Measurements from ENCODE around the gene ASS1. TPM values are rescaled to one million over a fixed set of nuclear protein-coding genes. Genes with fewer than 3 reads are reported as not detected.

Gene ASS1
- total and polyA plus RNA-seq, 4 experiments from 2014 or later = not detected

DNA sequence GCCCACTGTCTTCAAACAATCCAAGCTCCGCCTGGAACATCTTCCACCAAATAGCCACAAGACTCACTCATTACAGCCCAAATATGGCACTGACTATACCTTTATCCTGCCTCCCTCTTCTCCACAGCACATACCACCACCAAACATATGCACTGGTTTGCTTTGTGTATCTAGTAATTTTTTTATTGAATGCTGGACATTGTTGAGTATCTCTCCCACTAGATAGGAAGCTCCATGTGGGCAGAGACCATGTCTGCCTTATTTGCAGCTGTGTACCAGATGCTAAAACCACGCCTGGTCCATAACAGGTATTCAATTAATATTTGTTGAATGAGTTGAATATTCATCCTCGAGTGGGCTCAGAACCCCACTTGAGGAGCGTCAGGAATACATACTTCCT lies 67.4 kb downstream of the ASS1 start:
- Mint-ChIP-seq H3K36me3 (peaks cover 0 to 9% of the 10 kb centered on the region in 2 donors), H3K4me3 (no peak overlapping the region), H3K4me1 (no peaks in the 10 kb centered on the region), H3K27me3 (peaks cover 9 to 22% of the 10 kb centered on the region in 2 donors), H3K27ac (peak overlapping the region in 1 of 7 donors; percentile 76), H3K9me3 (peaks cover 0 to 14% (median 10%) of the 10 kb centered on the region in 8 donors)
- CTCF ChIA-PET (ENCODE audit: partially characterized antibody) = no interaction called here
- POLR2A ChIA-PET (ENCODE audit: partially characterized antibody) = no interaction called here
- no peaks in the 10 kb centered on the region for H3K4me1 ChIP-seq (ENCODE audit: insufficient read depth, low read length)
- H3K4me3 ChIP-seq (ENCODE audit: low read length in 2 of 2) = no peak overlapping the region
- no peaks in the 10 kb centered on the region for H3K36me3 ChIP-seq (ENCODE audit: insufficient read depth, low read length)
- H3K27me3 ChIP-seq (ENCODE audit: insufficient read depth, low read length) = no peaks in the 10 kb centered on the region
- no peak for DNase-seq
- H3K27ac ChIP-seq (ENCODE audit: low read depth, low read length) = no peak overlapping the region
- intact Hi-C loops (cut with micrococcal nuclease) = no loop called here
- peaks cover 0 to 4% of the 10 kb centered on the region in 2 donors for H3K9me3 ChIP-seq (ENCODE audit: control insufficient read depth in 1 of 2, low read length in 2 of 2)

- ChIA-PET CTCF (ENCODE audit: partially characterized antibody) (no interaction called here), POLR2A (ENCODE audit: partially characterized antibody) (no interaction called here)
- intact Hi-C loops (cut with micrococcal nuclease) = no loop called here
- H3K9me3 ChIP-seq (ENCODE audit: control insufficient read depth in 1 of 2, low read length in 2 of 2) = peaks cover 0 to 4% of the 10 kb centered on the region in 2 donors
- H3K36me3 ChIP-seq (ENCODE audit: insufficient read depth, low read length) = no peaks in the 10 kb centered on the region
- H3K36me3 Mint-ChIP-seq = peaks cover 0 to 9% of the 10 kb centered on the region in 2 donors
- H3K27ac Mint-ChIP-seq = no peak overlapping the region
- no peak overlapping the region for H3K27ac ChIP-seq (ENCODE audit: low read depth, low read length)
- H3K27me3 Mint-ChIP-seq = peaks cover 11 to 30% of the 10 kb centered on the region in 2 donors
- no peak for DNase-seq
- H3K4me1 ChIP-seq (ENCODE audit: insufficient read depth, low read length) = no peaks in the 10 kb centered on the region
- H3K4me3 ChIP-seq (ENCODE audit: low read length in 2 of 2) = no peak overlapping the region
- H3K4me3 Mint-ChIP-seq = no peak overlapping the region
- peaks cover 0 to 14% (median 10%) of the 10 kb centered on the region in 8 donors for H3K9me3 Mint-ChIP-seq
- no peaks in the 10 kb centered on the region for H3K4me1 Mint-ChIP-seq
- no peaks in the 10 kb centered on the region for H3K27me3 ChIP-seq (ENCODE audit: insufficient read depth, low read length)
Observed at GRCh38 chr9:130513078-130513477, 68.3 kb downstream of the ASS1 start.

DNA sequence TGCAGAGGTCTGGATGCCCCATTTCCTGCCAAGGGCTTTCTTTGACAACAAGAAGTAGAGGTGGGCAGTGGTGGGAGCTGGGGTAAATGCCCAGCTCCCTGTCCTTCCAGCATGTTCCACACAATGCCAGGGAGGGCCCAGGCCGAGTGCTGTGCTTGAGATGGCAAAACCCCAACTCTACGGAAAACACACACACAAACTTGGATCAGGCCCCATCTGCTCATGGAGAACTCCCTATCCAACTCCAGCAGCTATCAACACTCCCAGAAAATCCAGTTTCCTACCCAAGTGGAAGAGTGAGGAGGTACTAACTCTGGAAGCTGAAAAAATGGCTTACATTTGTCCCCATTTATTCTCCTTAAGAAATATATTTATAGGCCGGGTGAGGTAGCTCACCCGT lies 73.5 kb downstream of the ASS1 start:
- POLR2A ChIA-PET (ENCODE audit: partially characterized antibody) = no interaction called here
- intact Hi-C loops (cut with micrococcal nuclease) = no loop called here
- peaks cover 0 to 2% (median 0%) of the 10 kb centered on the region in 8 donors for H3K9me3 Mint-ChIP-seq
- no peak overlapping the region for H3K4me3 ChIP-seq (ENCODE audit: low read length in 2 of 2)
- no peaks in the 10 kb centered on the region for H3K27me3 ChIP-seq (ENCODE audit: insufficient read depth, low read length)
- H3K27me3 Mint-ChIP-seq = peaks cover 6 to 21% of the 10 kb centered on the region in 2 donors
- no peak for DNase-seq
- H3K9me3 ChIP-seq (ENCODE audit: control insufficient read depth in 1 of 2, low read length in 2 of 2) = no peaks in the 10 kb centered on the region
- H3K27ac ChIP-seq (ENCODE audit: low read depth, low read length) = no peak overlapping the region
- no peaks in the 10 kb centered on the region for H3K36me3 ChIP-seq (ENCODE audit: insufficient read depth, low read length)
- no peaks in the 10 kb centered on the region for H3K4me1 Mint-ChIP-seq
- no peak overlapping the region for H3K27ac Mint-ChIP-seq
- CTCF ChIA-PET (ENCODE audit: partially characterized antibody) = no interaction called here
- H3K4me3 Mint-ChIP-seq = no peak overlapping the region
- no peaks in the 10 kb centered on the region for H3K4me1 ChIP-seq (ENCODE audit: insufficient read depth, low read length)
- no peaks in the 10 kb centered on the region for H3K36me3 Mint-ChIP-seq

DNA sequence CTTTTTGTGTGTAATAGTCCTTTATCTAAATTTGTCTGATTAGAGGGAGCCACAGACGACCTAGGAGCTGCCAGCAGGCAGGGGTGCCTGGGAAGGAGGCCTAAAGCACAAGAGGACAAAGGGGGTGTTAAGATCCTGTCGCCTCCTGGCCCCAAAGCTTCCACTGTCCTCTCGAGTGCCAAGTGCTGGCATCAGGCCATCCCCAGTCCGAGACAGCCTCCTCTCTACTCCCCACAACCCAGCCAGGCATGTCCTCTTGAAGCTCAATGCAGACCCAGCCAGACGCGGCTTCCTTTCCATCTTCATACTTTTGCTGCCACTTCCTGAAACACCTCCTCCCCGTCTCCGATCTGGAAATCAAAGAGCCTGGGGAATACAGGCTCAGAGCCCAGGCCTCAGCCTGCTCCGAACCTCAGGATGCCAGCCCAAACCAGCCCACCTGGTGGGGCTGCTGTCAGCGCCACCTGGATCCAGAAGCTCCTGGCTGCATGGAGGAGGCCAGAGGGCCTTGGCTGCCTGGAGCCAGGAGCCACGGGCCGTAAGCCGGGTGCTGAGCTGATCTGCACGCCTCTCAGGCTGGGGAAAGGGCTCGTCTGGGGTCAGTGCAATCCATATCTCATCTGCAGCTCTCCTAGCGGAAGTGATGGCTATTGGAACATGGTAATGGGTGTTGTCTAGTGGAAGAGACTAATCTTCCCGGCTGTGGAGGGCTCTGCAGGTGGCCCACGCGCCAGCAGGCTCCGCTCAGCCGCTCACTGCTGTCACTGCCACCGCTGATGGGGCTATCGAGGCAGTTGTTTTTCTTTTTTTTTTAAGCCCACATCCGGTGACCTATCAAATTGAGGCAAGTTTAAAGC lies 74.4 kb downstream of the ASS1 start:
- no peak overlapping the region for H3K4me3 Mint-ChIP-seq
- intact Hi-C loops (cut with micrococcal nuclease) = no loop called here
- no peaks in the 10 kb centered on the region for H3K27me3 ChIP-seq (ENCODE audit: insufficient read depth, low read length)
- peaks cover 6 to 22% of the 10 kb centered on the region in 2 donors for H3K27me3 Mint-ChIP-seq
- no peaks in the 10 kb centered on the region for H3K4me1 ChIP-seq (ENCODE audit: insufficient read depth, low read length)
- H3K27ac Mint-ChIP-seq = no peak overlapping the region
- DNase-seq = no peak
- ChIA-PET CTCF (ENCODE audit: partially characterized antibody) (no interaction called here), POLR2A (ENCODE audit: partially characterized antibody) (no interaction called here)
- peaks cover 0 to 2% (median 0%) of the 10 kb centered on the region in 8 donors for H3K9me3 Mint-ChIP-seq
- no peak overlapping the region for H3K27ac ChIP-seq (ENCODE audit: low read depth, low read length)
- H3K4me3 ChIP-seq (ENCODE audit: low read length in 2 of 2) = no peak overlapping the region
- no peaks in the 10 kb centered on the region for H3K36me3 ChIP-seq (ENCODE audit: insufficient read depth, low read length)
- H3K36me3 Mint-ChIP-seq = no peaks in the 10 kb centered on the region
- no peaks in the 10 kb centered on the region for H3K4me1 Mint-ChIP-seq
- H3K9me3 ChIP-seq (ENCODE audit: control insufficient read depth in 1 of 2, low read length in 2 of 2) = no peaks in the 10 kb centered on the region

DNA sequence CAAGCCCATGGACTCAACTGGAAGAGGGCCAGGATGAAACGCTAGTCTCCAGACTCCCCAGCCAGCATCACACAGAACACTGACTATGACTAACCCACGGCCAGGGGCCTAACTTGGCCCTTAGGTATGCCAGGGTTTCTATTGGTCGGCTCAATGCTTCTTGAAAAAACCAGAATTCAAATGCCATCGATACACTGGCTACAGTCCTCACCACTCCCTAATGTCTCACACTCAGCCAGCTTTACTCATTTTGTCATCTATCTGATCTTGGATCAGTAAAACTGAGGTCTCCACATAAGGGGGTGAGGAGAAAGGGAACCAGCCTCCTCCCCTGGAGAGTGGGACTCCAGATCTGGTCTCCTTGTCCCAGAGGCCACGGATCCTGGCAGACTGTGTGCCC lies 75.2 kb downstream of the ASS1 start:
- CTCF ChIA-PET (ENCODE audit: partially characterized antibody) = no interaction called here
- Histone ChIP-seq H3K27me3 (ENCODE audit: insufficient read depth, low read length) (no peaks in the 10 kb centered on the region), H3K4me1 (ENCODE audit: insufficient read depth, low read length) (no peaks in the 10 kb centered on the region), H3K4me3 (ENCODE audit: low read length in 2 of 2) (no peak overlapping the region), H3K36me3 (ENCODE audit: insufficient read depth, low read length) (no peaks in the 10 kb centered on the region), H3K27ac (ENCODE audit: low read depth, low read length) (no peak overlapping the region), H3K9me3 (ENCODE audit: control insufficient read depth in 1 of 2, low read length in 2 of 2) (no peaks in the 10 kb centered on the region)
- peaks cover 7 to 22% of the 10 kb centered on the region in 2 donors for H3K27me3 Mint-ChIP-seq
- H3K27ac Mint-ChIP-seq = no peak overlapping the region
- DNase-seq = no peak
- H3K4me3 Mint-ChIP-seq = no peak overlapping the region
- POLR2A ChIA-PET (ENCODE audit: partially characterized antibody) = no interaction called here
- intact Hi-C loops (cut with micrococcal nuclease) = no loop called here
- H3K4me1 Mint-ChIP-seq = no peaks in the 10 kb centered on the region
- H3K36me3 Mint-ChIP-seq = no peaks in the 10 kb centered on the region
- H3K9me3 Mint-ChIP-seq = peaks cover 0 to 2% (median 0%) of the 10 kb centered on the region in 8 donors

DNA sequence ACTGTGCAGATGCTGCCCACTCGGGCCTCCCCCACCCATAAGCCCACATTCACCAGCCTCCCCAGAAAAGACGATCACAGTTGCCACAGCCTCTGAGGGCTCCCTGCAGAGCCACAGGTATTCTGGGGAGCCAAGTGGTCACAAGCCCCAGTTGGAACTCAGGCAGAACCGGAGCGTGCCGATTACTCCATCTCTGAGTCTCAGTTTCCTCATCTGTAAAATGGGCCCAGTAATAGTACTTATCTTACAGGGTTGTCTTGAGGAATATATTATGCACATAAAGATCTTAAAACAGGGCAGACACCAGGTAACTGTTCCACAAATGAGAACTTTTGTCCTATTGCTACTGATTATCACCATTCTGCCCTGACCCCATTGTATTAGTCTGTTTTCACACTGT lies 77.0 kb downstream of the ASS1 start:
- H3K9me3 ChIP-seq (ENCODE audit: control insufficient read depth in 1 of 2, low read length in 2 of 2) = no peaks in the 10 kb centered on the region
- CTCF ChIA-PET (ENCODE audit: partially characterized antibody) = no interaction called here
- no peak overlapping the region for H3K27ac ChIP-seq (ENCODE audit: low read depth, low read length)
- H3K9me3 Mint-ChIP-seq = peaks cover 0 to 2% (median 0%) of the 10 kb centered on the region in 8 donors
- no peaks in the 10 kb centered on the region for H3K4me1 ChIP-seq (ENCODE audit: insufficient read depth, low read length)
- H3K4me3 Mint-ChIP-seq = no peak overlapping the region
- POLR2A ChIA-PET (ENCODE audit: partially characterized antibody) = no interaction called here
- H3K4me3 ChIP-seq (ENCODE audit: low read length in 2 of 2) = no peak overlapping the region
- H3K27me3 ChIP-seq (ENCODE audit: insufficient read depth, low read length) = no peaks in the 10 kb centered on the region
- H3K27me3 Mint-ChIP-seq = peaks cover 7 to 19% of the 10 kb centered on the region in 2 donors
- intact Hi-C loops (cut with micrococcal nuclease) = no loop called here
- H3K36me3 ChIP-seq (ENCODE audit: insufficient read depth, low read length) = no peaks in the 10 kb centered on the region
- no peak for DNase-seq
- H3K4me1 Mint-ChIP-seq = no peaks in the 10 kb centered on the region
- H3K36me3 Mint-ChIP-seq = no peaks in the 10 kb centered on the region
- H3K27ac Mint-ChIP-seq = no peak overlapping the region

DNA sequence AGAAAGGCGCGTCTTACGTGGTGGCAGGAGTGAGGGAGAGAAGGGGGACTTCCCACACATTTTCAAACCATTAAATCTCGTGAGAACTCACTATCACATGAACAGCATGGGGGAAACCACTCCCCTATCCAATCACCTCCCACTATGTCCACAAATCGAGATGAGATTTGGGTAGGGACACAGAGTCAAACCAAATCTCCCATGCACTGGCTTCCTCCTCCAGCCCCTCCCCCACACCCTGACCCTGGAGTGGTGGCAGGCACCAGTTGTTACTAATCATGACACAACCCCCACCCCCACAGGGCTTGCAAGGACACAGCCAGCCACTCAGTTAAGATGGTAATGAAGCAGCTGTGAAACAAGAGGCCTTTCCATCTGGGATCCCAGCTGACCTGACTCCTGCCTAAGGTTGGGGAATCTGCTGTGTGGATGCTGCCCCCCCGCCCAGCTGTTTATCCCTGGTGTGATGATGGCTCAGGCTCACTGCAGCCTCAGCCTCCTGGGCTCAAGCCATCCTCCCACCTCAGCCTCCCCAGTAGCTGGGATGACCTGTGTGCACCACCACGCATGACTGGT lies 77.6 kb downstream of the ASS1 start:
- ChIA-PET CTCF (ENCODE audit: partially characterized antibody) (no interaction called here), POLR2A (ENCODE audit: partially characterized antibody) (no interaction called here)
- Histone ChIP-seq H3K9me3 (ENCODE audit: control insufficient read depth in 1 of 2, low read length in 2 of 2) (no peaks in the 10 kb centered on the region), H3K4me3 (ENCODE audit: low read length in 2 of 2) (no peak overlapping the region), H3K27me3 (ENCODE audit: insufficient read depth, low read length) (no peaks in the 10 kb centered on the region), H3K4me1 (ENCODE audit: insufficient read depth, low read length) (no peaks in the 10 kb centered on the region), H3K27ac (ENCODE audit: low read depth, low read length) (no peak overlapping the region), H3K36me3 (ENCODE audit: insufficient read depth, low read length) (no peaks in the 10 kb centered on the region)
- Mint-ChIP-seq H3K27me3 (peaks cover 7 to 15% of the 10 kb centered on the region in 2 donors), H3K9me3 (peaks cover 0 to 2% (median 0%) of the 10 kb centered on the region in 8 donors), H3K4me1 (no peaks in the 10 kb centered on the region), H3K4me3 (no peak overlapping the region), H3K36me3 (no peaks in the 10 kb centered on the region), H3K27ac (no peak overlapping the region)
- intact Hi-C loops (cut with micrococcal nuclease) = no loop called here
- DNase-seq = no peak
